Activated CD4-positive, alpha-beta memory T cell treated with anti-CD3 and anti-CD28 coated beads, Interleukin-2, amount 10 ng/mL, durations not matched to agents 7 days and 5 days (primary cell): ENCODE data around the gene TRAPPC3. TPM values are rescaled to one million over a fixed set of nuclear protein-coding genes. Genes with fewer than 3 reads are reported as not detected.
A peak's percentile ranks its signal among the peaks of the same experiment; 100 is the strongest.

Experiments
- CTCF ChIA-PET: fragments of 350-600 bp; sonication (Branson Sonifier 250); formaldehyde crosslinking; loops from one replicate; lab custom pipeline; 2021; ENCODE audit warnings: antibody characterized with exemption, inconsistent platforms; lab: Charles Lee
- POLR2A ChIA-PET: fragments of 350-600 bp; sonication (Branson Sonifier 250); formaldehyde crosslinking; loops from one replicate; lab custom pipeline; 2021; ENCODE audit warnings: antibody characterized with exemption; lab: Charles Lee
- DNase-seq: peaks from one replicate; pipeline ENCODE4 v3.0.0-alpha.2; 2020
- H3K27ac Mint-ChIP-seq: one replicate; pipeline ENCODE4 v1.8.0; 2021; ENCODE audit warnings: mild to moderate bottlenecking, mixed read lengths
- H3K27me3 Mint-ChIP-seq: one replicate; pipeline ENCODE4 v1.8.0; 2021; ENCODE audit warnings: mixed read lengths
- H3K36me3 Mint-ChIP-seq: one replicate; pipeline ENCODE4 v1.8.0; 2021; ENCODE audit warnings: low read depth, mixed read lengths
- H3K4me1 Mint-ChIP-seq: one replicate; pipeline ENCODE4 v1.8.0; 2021; ENCODE audit warnings: mixed read lengths
- H3K4me3 Mint-ChIP-seq: one replicate; pipeline ENCODE4 v1.8.0; 2021; ENCODE audit warnings: mild to moderate bottlenecking, mixed read lengths
- H3K9me3 Mint-ChIP-seq: one replicate; pipeline ENCODE4 v1.8.0; 2021; ENCODE audit warnings: mixed read lengths
- total RNA-seq, 2 experiments: library from RNA; stranded (reverse); gene quantifications; one replicate each; pipeline ENCODE4 v1.2.3, GENCODE V29; 2021

The TRAPPC3 gene
- total RNA-seq, 2 experiments from 2014 or later: 57.2 to 58.4 TPM

- CTCF ChIA-PET: interaction anchor here (0.6 to 4.4 kb wide), 15 partner anchors 9 to 268 kb away, joined by 3 to 51 read pairs (median 4); partner anchors contain the start of gene TRAPPC3
- Mint-ChIP-seq H3K36me3 (no peaks in the 10 kb centered on the region), H3K4me1 (peaks cover 7% of the 10 kb centered on the region), H3K4me3 (no peak overlapping the region), H3K27me3 (no peaks in the 10 kb centered on the region), H3K27ac (no peak overlapping the region), H3K9me3 (no peaks in the 10 kb centered on the region)
- POLR2A ChIA-PET: interaction anchor here (1.5 kb wide), 1 partner anchor 56 kb away, joined by 3 read pairs; the partner anchor contains the start of gene MAP7D1
- peak; percentile 78 for DNase-seq
These were observed 49.5 kb downstream of the TRAPPC3 start for GRCh38 chr1:36099681-36100341.

- H3K36me3 Mint-ChIP-seq: peaks cover 7% of the 10 kb centered on the region
- no peak overlapping the region for H3K4me3 Mint-ChIP-seq
- no peaks in the 10 kb centered on the region for H3K9me3 Mint-ChIP-seq
- ChIA-PET CTCF (interaction anchor here (1.4 kb wide), 1 partner anchor 36 kb away, joined by 4 read pairs; no protein-coding TSS in a partner anchor), POLR2A (interaction anchor here (0.5 to 1.5 kb wide), 2 partner anchors 23 to 57 kb away, joined by 3 read pairs; partner anchors contain the start of gene MAP7D1)
- no peak overlapping the region for H3K27ac Mint-ChIP-seq
- peaks cover 7% of the 10 kb centered on the region for H3K4me1 Mint-ChIP-seq
- no peak for DNase-seq
- H3K27me3 Mint-ChIP-seq: no peaks in the 10 kb centered on the region
These were observed 50.5 kb downstream of the TRAPPC3 start for GRCh38 chr1:36098650-36099365.

GRCh38 chr1:36097693-36098585 is 51.3 kb downstream of the TRAPPC3 start:
- POLR2A ChIA-PET: interaction anchor here (0.5 kb wide), 1 partner anchor 22 kb away, joined by 3 read pairs; no protein-coding TSS in a partner anchor
- CTCF ChIA-PET: interaction anchor here (1.0 to 2.6 kb wide), 6 partner anchors 36 to 190 kb away, joined by 3 to 13 read pairs (median 4); partner anchors contain the start of gene TRAPPC3
- Mint-ChIP-seq H3K4me3 (no peak overlapping the region), H3K9me3 (no peaks in the 10 kb centered on the region), H3K4me1 (peaks cover 7% of the 10 kb centered on the region), H3K27ac (no peak overlapping the region), H3K36me3 (peaks cover 14% of the 10 kb centered on the region), H3K27me3 (no peaks in the 10 kb centered on the region)
- DNase-seq: no peak

- ChIA-PET POLR2A (interaction anchor here (2.0 to 2.1 kb wide), 2 partner anchors 38 to 128 kb away, joined by 4 to 5 read pairs; partner anchors contain the start of gene THRAP3), CTCF (interaction anchor here (0.6 to 2.6 kb wide), 7 partner anchors 38 to 191 kb away, joined by 3 to 13 read pairs (median 3); partner anchors contain the start of gene TRAPPC3)
- no peak for DNase-seq
- Mint-ChIP-seq H3K4me1 (peaks cover 9% of the 10 kb centered on the region), H3K4me3 (no peak overlapping the region), H3K27ac (peak overlapping the region; percentile 9), H3K9me3 (no peaks in the 10 kb centered on the region), H3K27me3 (no peaks in the 10 kb centered on the region), H3K36me3 (peaks cover 24% of the 10 kb centered on the region)
These were observed 52.5 kb downstream of the TRAPPC3 start for GRCh38 chr1:36096500-36097432.

GRCh38 chr1:36095760-36096405 is 53.4 kb downstream of the TRAPPC3 start:
- no peak overlapping the region for H3K4me3 Mint-ChIP-seq
- H3K4me1 Mint-ChIP-seq: peaks cover 11% of the 10 kb centered on the region
- no peak overlapping the region for H3K27ac Mint-ChIP-seq
- no peaks in the 10 kb centered on the region for H3K27me3 Mint-ChIP-seq
- ChIA-PET POLR2A (interaction anchor here (0.6 to 2.1 kb wide), 4 partner anchors 39 to 227 kb away, joined by 3 to 5 read pairs (median 4); partner anchors contain the start of genes SH3D21 and THRAP3), CTCF (interaction anchor here (0.9 to 2.6 kb wide), 4 partner anchors 38 to 191 kb away, joined by 3 to 13 read pairs (median 4); no protein-coding TSS in a partner anchor)
- H3K9me3 Mint-ChIP-seq: no peaks in the 10 kb centered on the region
- peaks cover 28% of the 10 kb centered on the region for H3K36me3 Mint-ChIP-seq
- no peak for DNase-seq

- POLR2A ChIA-PET: interaction anchor here (2.0 to 2.1 kb wide), 2 partner anchors 40 to 130 kb away, joined by 4 to 5 read pairs; partner anchors contain the start of gene THRAP3
- H3K36me3 Mint-ChIP-seq: peaks cover 34% of the 10 kb centered on the region
These were observed 54.6 kb downstream of the TRAPPC3 start for GRCh38 chr1:36094621-36095061.

GRCh38 chr1:36093929-36094328 is 55.4 kb downstream of the TRAPPC3 start:
- no peaks in the 10 kb centered on the region for H3K9me3 Mint-ChIP-seq
- H3K27ac Mint-ChIP-seq: no peak overlapping the region
- ChIA-PET CTCF (interaction anchor here (1.3 kb wide), 1 partner anchor 41 kb away, joined by 3 read pairs; no protein-coding TSS in a partner anchor), POLR2A (interaction anchor here (0.5 to 0.6 kb wide), 2 partner anchors 130 to 146 kb away, joined by 3 read pairs; partner anchors contain the start of gene THRAP3)
- H3K4me3 Mint-ChIP-seq: no peak overlapping the region
- H3K4me1 Mint-ChIP-seq: peaks cover 16% of the 10 kb centered on the region
- peaks cover 39% of the 10 kb centered on the region for H3K36me3 Mint-ChIP-seq
- DNase-seq: no peak
- no peaks in the 10 kb centered on the region for H3K27me3 Mint-ChIP-seq

More at GRCh38 chr1:36094621-36095061, 54.6 kb downstream of the TRAPPC3 start:
- peaks cover 11% of the 10 kb centered on the region for H3K4me1 Mint-ChIP-seq
- H3K27ac Mint-ChIP-seq: no peak overlapping the region
- DNase-seq: no peak
- H3K9me3 Mint-ChIP-seq: no peaks in the 10 kb centered on the region
- CTCF ChIA-PET: interaction anchor here (1.3 to 1.5 kb wide), 2 partner anchors 94 to 191 kb away, joined by 3 to 5 read pairs; no protein-coding TSS in a partner anchor
- no peaks in the 10 kb centered on the region for H3K27me3 Mint-ChIP-seq
- H3K4me3 Mint-ChIP-seq: no peak overlapping the region

- Mint-ChIP-seq H3K27me3 (no peaks in the 10 kb centered on the region), H3K4me3 (no peak overlapping the region), H3K4me1 (peaks cover 18% of the 10 kb centered on the region), H3K9me3 (no peaks in the 10 kb centered on the region), H3K36me3 (peaks cover 39% of the 10 kb centered on the region), H3K27ac (no peak overlapping the region)
- no peak for DNase-seq
- POLR2A ChIA-PET: interaction anchor here (0.6 to 1.5 kb wide), 2 partner anchors 64 to 131 kb away, joined by 3 to 4 read pairs; partner anchors contain the start of gene THRAP3
- CTCF ChIA-PET: interaction anchor here (1.3 to 1.8 kb wide), 2 partner anchors 42 to 94 kb away, joined by 3 to 4 read pairs; no protein-coding TSS in a partner anchor
These were observed 56.1 kb downstream of the TRAPPC3 start for GRCh38 chr1:36093226-36093625.

- peaks cover 39% of the 10 kb centered on the region for H3K36me3 Mint-ChIP-seq
- peaks cover 20% of the 10 kb centered on the region for H3K4me1 Mint-ChIP-seq
- no peak overlapping the region for H3K4me3 Mint-ChIP-seq
- H3K9me3 Mint-ChIP-seq: no peaks in the 10 kb centered on the region
- ChIA-PET POLR2A (interaction anchor here (1.5 kb wide), 1 partner anchor 65 kb away, joined by 4 read pairs; no protein-coding TSS in a partner anchor), CTCF (interaction anchor here (1.3 to 1.8 kb wide), 2 partner anchors 42 to 95 kb away, joined by 3 to 4 read pairs; no protein-coding TSS in a partner anchor)
- no peaks in the 10 kb centered on the region for H3K27me3 Mint-ChIP-seq
- H3K27ac Mint-ChIP-seq: no peak overlapping the region
- no peak for DNase-seq
These were observed 56.5 kb downstream of the TRAPPC3 start for GRCh38 chr1:36092798-36093185.

- H3K4me1 Mint-ChIP-seq: peaks cover 20% of the 10 kb centered on the region
- POLR2A ChIA-PET: interaction anchor here (1.5 kb wide), 1 partner anchor 65 kb away, joined by 4 read pairs; no protein-coding TSS in a partner anchor
- no peak for DNase-seq
- peaks cover 39% of the 10 kb centered on the region for H3K36me3 Mint-ChIP-seq
- H3K27ac Mint-ChIP-seq: no peak overlapping the region
- H3K9me3 Mint-ChIP-seq: no peaks in the 10 kb centered on the region
- H3K4me3 Mint-ChIP-seq: no peak overlapping the region
- CTCF ChIA-PET: interaction anchor here (1.8 kb wide), 1 partner anchor 95 kb away, joined by 4 read pairs; no protein-coding TSS in a partner anchor
- H3K27me3 Mint-ChIP-seq: no peaks in the 10 kb centered on the region
These were observed 57.0 kb downstream of the TRAPPC3 start for GRCh38 chr1:36092166-36092797.
